ENCODE results near the gene HOXA1. TPM values are rescaled to one million over a fixed set of nuclear protein-coding genes. Genes with fewer than 3 reads are reported as not detected.

Gene HOXA1
- total RNA-seq, 2 donors from 2014 or later = 1.7 to 2.0 TPM

- Histone ChIP-seq H3K9me3 (no peaks in the 10 kb centered on the region), H3K27me3 (no peaks in the 10 kb centered on the region), H3K36me3 (no peaks in the 10 kb centered on the region), H3K9ac (ENCODE audit: low read depth in 2 of 2, low read length in 2 of 2) (peak within 1 kb of the TSS; percentile 84 to 93), H3K4me3 (peak within 1 kb of the TSS; percentile 60), H3K4me1 (peaks cover 5% of the 10 kb centered on the region), H3K27ac (peak within 1 kb of the TSS; percentile 81)
- intact Hi-C loops (cut with DNase I) = no loop called here
- DNase-seq = peak; percentile 96
- TF ChIP-seq CTCF (IDR thresholded peaks at IDR 0.05) = no peak
These were observed 35.0 kb upstream of the HOXA1 start, which contains the start of gene HOXA4 for GRCh38 chr7:27130540-27131389. HOXA4 (minus strand) TSS chr7:27130757; CDS start chr7:27130733, 24 bp downstream.

DNA sequence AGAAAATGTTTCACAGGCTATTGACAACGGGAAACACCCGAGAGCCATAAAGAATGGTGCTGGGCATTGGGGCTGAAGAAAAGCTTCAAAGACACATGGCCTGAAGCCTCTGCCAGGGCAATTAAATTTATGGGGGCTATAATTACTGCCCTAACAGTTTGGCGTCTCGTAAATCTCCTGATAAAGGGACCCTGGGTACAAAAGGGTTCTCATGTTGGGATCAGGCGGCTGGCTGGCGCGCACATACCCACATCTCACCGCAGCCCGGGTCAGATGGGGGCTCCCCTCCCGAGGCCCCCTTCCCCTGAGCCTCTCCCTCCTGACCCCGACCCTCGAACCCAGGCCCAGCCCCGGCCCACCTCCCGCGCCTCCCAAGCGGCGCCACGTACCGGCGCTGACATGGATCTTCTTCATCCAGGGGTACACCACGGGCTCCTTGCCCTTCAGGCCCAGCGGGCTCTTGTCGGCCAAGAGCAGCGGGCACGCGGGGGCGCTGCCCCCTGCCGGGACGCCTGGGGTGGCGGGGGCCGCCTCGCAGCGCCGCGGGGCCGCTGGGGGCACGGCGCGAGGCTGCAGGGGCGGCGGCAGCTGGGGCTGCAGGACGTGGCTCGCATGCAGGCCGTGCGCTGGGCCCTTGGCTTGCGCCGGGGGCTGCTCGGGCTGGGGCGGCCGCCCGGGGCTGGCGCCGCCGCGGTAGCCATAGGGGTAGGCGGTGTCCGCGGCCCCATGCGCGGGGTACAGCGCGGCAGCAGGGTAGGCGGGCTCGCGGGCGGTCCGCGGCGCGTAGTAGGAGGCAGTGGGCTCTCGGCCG is 34.1 kb upstream of the HOXA1 start:
- peak overlapping the region; percentile 60 for H3K4me3 ChIP-seq
- no peaks in the 10 kb centered on the region for H3K36me3 ChIP-seq
- H3K27ac ChIP-seq = peak overlapping the region; percentile 81
- peaks cover 4% of the 10 kb centered on the region for H3K4me1 ChIP-seq
- no peaks in the 10 kb centered on the region for H3K27me3 ChIP-seq
- H3K9me3 ChIP-seq = no peaks in the 10 kb centered on the region
- peak overlapping the region; percentile 76 to 93 for H3K9ac ChIP-seq (ENCODE audit: low read depth in 2 of 2, low read length in 2 of 2)
- no peak for TF ChIP-seq CTCF (IDR thresholded peaks at IDR 0.05)
- peak; percentile 75 for DNase-seq
- intact Hi-C loops (cut with DNase I) = no loop called here

GRCh38 chr7:27128776-27129728 is 33.3 kb upstream of the HOXA1 start:
- Histone ChIP-seq H3K9me3 (no peaks in the 10 kb centered on the region), H3K36me3 (no peaks in the 10 kb centered on the region), H3K4me3 (peak overlapping the region; percentile 60), H3K9ac (ENCODE audit: low read depth in 2 of 2, low read length in 2 of 2) (peak overlapping the region; percentile 68 to 76), H3K27ac (peak overlapping the region; percentile 81), H3K27me3 (no peaks in the 10 kb centered on the region), H3K4me1 (no peaks in the 10 kb centered on the region)
- DNase-seq = peak; percentile 47
- intact Hi-C loops (cut with DNase I) = no loop called here
- TF ChIP-seq CTCF (IDR thresholded peaks at IDR 0.05) = no peak

- Histone ChIP-seq H3K36me3 (no peaks in the 10 kb centered on the region), H3K4me1 (no peaks in the 10 kb centered on the region), H3K9ac (ENCODE audit: low read depth in 2 of 2, low read length in 2 of 2) (peak overlapping the region in 1 of 2 donors; percentile 36), H3K27me3 (no peaks in the 10 kb centered on the region), H3K27ac (no peak overlapping the region), H3K9me3 (no peaks in the 10 kb centered on the region), H3K4me3 (no peak overlapping the region)
- intact Hi-C loops (cut with DNase I) = no loop called here
- peak; percentile 26 for DNase-seq
- TF ChIP-seq CTCF (IDR thresholded peaks at IDR 0.05) = no peak
These were observed 32.2 kb upstream of the HOXA1 start for GRCh38 chr7:27128034-27128433.
